Inflammatory macrophage (primary cell): ENCODE results near the gene SPAG6.
A peak's percentile ranks its signal among the peaks of the same experiment; 100 is the strongest.
"Not testable (repeated sequence)": the region's sequence is repeated elsewhere in the genome, so short reads cannot be mapped to it uniquely, and the experiment has no call there.

Experiments
- DNase-seq, 2 donors: peaks; one replicate each; pipeline ENCODE4 v3.0.0-alpha.2; 2020 to 2022
- total RNA-seq, 18 experiments: gene quantifications; one replicate each; lab custom pipeline; 2026; ENCODE audit warnings: mixed read lengths in 6 of 18, inconsistent platforms in 2 of 18; lab: John Stamatoyannopoulos, UW

SPAG6 gene
- total RNA-seq = 0 to 0.72 (median 0.07) reads per million in 18 experiments

DNA sequence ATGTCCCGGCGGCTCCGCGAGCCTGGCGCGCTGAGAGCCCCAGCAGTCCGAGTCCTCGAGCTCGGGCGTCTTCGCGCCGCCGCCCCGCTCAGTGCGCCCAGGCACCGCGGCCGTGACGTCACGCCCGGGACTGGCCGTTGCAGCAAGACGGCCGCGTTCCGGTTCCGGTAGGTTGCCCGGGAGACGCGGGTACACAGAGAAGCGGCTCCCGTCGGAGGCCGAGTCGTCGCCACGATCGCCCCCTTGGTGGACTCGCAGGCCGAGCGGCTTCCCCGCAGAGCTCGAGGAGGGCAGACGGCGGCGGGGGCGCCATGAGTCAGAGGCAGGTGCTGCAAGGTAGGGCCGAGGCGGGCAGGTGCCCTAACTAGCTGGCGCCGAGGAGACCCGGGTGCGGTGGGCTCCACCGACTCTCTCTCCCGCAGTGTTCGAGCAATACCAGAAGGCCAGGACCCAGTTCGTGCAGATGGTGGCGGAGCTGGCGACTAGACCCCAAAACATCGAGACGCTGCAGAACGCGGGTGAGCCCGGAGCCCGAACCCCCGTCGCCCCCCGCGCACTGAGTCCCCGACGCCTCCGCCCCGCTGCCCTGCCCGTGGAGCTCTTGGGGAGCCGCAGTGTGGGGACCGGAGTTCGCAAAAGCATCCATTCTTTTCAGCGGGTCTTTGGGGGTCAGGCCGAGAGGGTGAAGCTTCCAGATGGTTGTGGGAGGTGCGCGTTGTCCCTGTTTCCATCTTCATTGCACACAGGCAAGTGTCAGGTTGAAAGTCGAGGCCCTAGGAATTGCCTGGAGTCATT lies at the start of gene SPAG6:
TSS of gene SPAG6 (plus strand) at position 196 of the 795 bp plus-strand sequence. CDS start at position 312, 116 bp downstream.
- DNase-seq = peak; percentile 53 to 69

- no peak for DNase-seq
These were observed 44.1 kb upstream of the SPAG6 start for GRCh38 chr10:22301193-22301592.

- no peak for DNase-seq
These were observed 41.8 kb upstream of the SPAG6 start for GRCh38 chr10:22303461-22303860.

- no peak for DNase-seq
These were observed 39.6 kb upstream of the SPAG6 start for GRCh38 chr10:22305721-22306120.

GRCh38 chr10:22308390-22308789 lies 36.9 kb upstream of the SPAG6 start:
- DNase-seq = no peak

GRCh38 chr10:22309180-22310000 lies 35.9 kb upstream of the SPAG6 start:
- DNase-seq = no peak

GRCh38 chr10:22310012-22310411 lies 35.3 kb upstream of the SPAG6 start:
- DNase-seq = not testable (repeated sequence)

DNA sequence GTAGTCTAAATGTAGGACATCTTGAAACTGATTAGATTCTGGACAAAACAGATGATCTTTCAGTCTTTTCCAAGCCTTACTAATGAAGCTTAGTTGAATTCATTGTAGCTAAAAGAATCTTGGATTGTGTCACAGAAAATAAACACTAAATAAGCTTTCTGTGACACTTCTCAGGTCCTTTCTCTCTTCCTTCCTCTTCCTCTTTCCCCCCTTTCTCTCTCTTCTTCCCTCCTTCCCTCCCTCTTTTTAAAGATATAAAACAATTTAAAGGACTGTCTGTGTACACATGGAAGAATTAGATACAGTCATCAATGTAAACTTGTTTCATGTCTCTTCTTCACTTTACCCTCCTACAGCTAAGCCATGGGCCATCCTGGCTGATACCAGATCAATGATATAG lies 34.4 kb upstream of the SPAG6 start:
- DNase-seq = no peak

DNA sequence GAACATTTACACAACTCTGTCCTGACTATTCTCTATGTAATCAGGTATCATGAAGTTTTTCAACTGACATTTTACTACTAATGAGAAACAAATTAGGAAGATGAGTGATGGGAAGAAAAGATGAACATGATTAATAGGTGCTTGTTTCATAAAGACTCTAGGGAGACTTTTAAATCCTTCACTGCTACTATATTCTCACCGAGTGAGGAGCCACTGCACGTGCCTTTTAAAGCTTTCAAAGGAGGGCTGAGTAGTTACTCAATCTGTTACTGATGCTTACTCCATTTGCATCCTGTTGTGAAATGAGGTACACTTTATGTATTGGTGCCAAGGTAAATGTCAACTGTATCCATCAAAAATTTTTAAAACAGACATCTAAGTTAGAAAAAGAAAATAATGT lies 30.4 kb upstream of the SPAG6 start:
- no peak for DNase-seq

GRCh38 chr10:22315455-22316285 lies 29.6 kb upstream of the SPAG6 start:
- no peak for DNase-seq

DNA sequence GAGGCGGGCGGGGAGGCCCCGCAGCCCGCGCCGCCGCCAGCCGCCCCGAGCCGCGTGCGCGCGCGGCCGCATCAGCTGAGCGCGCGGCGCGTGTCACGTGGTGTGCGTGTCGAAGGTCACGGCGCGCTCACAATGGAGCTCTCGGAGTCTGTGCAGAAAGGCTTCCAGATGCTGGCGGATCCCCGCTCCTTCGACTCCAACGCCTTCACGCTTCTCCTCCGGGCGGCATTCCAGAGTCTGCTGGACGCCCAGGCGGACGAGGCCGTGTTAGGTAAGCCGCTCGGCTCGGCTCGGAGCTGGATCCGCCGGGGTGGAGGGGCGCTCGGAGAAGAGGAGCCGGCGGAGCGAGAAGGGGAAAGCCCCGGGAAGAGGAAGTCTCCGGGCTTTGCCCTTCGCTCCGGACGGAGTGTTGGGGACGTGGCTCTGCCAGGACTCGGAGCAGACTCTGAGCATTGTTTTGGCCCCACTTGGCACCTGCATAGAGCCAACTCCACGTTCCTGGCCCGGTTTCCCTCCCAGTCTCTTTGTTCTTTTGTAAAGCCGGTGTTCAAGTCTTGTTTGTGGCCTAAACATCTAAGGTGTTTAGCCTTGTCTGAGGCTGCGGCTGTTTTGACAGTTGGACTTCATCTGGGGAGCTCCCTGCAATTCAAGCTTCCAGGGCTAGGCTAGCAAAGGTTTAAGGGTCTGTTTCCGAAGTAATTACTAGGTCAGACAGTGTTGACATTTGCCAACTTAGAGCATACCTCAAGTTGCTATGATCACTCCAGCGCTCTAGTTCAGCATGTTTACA lies 28.8 kb upstream of the SPAG6 start, which contains the start of gene COMMD3:
TSS of gene COMMD3 (plus strand) at position 103 of the 790 bp plus-strand sequence. CDS start at position 133, 30 bp downstream.
- DNase-seq = peak; percentile 79 to 89

GRCh38 chr10:22317076-22317370 lies 28.3 kb upstream of the SPAG6 start:
- peak; percentile 36 to 37 for DNase-seq

DNA sequence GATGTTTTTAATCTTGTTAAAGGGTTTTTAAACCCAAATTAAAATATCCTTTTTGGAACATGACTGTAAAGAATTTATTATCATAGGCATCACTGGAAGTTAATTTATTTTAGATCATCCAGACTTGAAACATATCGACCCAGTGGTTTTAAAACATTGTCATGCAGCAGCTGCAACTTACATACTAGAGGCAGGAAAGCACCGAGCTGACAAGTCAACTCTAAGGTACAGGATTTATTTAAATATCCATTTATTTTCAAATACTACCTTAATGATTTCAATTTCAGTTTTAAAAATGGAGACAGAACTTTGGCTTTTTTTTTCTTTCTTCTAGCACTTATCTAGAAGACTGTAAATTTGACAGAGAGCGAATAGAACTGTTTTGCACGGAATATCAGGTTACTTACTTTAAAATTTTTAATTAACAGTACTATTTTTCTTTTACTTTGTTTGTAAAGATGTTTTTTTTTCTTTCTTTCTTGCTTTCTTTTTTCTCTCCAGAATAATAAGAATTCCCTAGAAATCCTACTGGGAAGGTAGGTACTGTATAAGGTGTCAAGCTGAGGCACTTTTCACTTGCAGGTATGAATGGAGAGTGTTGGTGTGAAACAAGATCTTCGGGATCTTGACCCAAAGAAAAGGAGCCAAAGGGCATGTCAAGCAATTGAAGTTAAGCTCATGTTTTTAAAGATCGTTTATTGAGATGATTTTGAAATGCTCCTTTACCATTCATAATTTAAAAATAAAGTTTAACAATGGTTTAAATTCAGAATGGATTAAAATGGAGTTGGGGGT lies 27.3 kb upstream of the SPAG6 start:
- no peak for DNase-seq

DNA sequence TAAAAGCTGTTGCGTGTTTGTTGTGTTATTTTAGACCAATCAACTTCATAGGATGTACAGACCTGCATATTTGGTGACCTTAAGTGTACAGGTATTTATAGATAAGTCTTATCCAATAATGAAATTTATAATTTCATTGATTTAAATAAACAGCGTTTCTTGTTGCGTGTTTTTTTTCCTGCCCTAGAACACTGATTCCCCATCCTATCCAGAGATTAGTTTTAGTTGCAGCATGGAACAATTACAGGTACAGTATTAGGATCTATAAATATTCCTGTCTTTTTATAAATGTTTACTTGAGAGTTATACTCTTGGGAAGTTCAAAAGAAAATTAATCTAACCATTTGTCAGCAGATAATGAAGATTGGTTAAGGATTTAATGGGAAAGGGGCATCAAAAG lies 26.5 kb upstream of the SPAG6 start:
- no peak for DNase-seq

DNA sequence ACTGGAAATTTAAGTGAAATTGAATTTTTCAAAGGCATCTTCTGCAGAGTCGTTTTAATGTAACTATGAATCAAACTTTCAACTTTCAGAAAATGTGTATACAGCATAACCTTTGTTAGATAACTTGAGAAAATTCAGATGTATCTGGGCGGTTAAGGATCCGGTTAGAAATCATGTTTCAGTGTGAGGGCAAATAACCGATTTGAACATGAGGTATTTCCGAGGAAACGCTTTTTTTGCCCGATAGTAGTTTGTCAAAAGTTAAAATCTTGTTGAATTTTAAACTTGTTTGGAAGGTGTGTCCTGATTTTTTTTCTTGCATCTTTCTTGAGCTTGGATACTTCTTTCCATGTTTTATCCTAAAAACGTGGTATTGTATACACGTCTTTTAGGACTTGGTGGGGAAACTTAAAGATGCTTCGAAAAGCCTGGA lies 25.7 kb upstream of the SPAG6 start:
- DNase-seq = no peak

- DNase-seq = peak; percentile 34 to 45
These were observed 25.2 kb upstream of the SPAG6 start for GRCh38 chr10:22319980-22320558.

DNA sequence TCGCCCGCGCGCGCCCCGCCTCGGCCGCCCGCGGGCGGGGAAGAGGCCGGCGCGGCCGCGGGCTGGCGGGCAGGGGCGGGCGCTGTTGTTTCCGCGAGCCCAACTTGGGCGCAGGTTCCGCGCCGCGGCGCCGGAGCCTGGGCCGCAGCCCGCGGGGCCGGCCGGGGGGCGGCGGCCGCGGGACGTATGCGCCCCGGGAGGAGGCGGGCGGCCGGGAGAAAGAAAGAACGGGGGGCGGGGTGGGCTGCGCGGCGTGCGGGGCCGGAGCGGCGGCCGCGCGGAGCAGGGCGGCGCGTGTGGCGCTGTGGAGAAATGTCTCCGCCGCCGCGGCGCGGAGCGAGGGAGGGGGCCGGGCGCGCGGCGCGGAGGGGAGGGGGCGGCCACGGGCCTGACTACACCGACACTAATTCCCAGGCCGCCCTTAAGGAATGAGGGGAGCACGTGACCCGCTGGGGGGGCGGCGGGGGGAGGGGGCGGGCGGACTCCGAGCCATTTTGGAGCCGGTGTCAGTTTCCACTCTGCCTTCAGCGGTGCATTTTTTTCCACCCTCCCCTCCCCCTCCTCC lies 24.6 kb upstream of the SPAG6 start, which contains the start of gene BMI1:
TSS of gene BMI1 (plus strand) at position 509 of the 565 bp plus-strand sequence. CDS start 5,351 bp downstream, outside the sequence.
- peak in 1 of 2 donors; percentile 46 for DNase-seq

- peak; percentile 51 to 59 for DNase-seq
These were observed 24.0 kb upstream of the SPAG6 start for GRCh38 chr10:22321156-22321923.

GRCh38 chr10:22321924-22322640 lies 23.2 kb upstream of the SPAG6 start:
- no peak for DNase-seq
